COLO668 (cell line): ENCODE measurements around the gene MRPL53.
A peak's percentile ranks its signal among the peaks of the same experiment; 100 is the strongest.
"Not testable (repeated sequence)": the region's sequence is repeated elsewhere in the genome, so short reads cannot be mapped to it uniquely, and the experiment has no call there.

Source experiments
- DNase-seq: peaks from one replicate; lab custom pipeline; 2025; ENCODE audit not compliant: unreplicated experiment; lab: John Stamatoyannopoulos, UW

The MRPL53 gene

DNA sequence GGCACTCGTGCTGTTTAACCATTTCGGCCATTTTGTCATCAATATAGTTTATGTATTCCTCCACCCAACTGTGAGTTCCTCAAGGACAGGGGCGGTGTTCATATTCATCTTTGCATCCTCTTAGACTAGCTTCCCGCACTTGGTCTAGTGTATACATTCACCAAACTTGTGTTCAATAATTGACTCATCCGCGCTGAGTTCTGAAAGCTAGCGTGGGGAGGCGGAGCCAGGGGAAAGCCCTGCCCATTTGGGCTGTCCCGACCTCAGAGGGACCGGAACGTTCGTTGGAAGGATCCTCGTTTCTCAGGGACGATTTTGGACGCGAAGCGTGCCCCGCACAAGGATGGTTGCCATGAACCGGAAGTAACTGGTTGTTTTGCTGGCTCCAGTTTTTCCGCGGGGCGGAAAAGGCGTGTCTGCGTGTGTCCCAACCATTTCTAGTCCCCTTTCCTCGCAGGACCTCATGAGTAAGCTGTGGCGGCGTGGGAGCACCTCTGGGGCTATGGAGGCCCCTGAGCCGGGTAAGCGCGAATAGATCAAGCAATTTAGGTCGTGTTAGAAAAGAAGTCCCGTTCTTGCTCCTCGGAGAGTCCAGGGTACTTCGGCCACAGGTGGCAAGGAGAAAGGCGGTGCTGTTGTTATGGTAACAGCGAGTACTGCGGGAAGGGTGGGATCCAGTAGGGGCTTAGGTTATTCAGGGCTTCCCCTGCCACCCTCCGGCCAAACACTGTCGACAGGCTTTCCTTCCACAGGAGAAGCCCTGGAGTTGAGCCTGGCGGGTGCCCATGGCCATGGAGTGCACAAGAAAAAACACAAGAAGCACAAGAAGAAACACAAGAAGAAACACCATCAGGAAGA is 17.6 kb downstream of the MRPL53 start, which contains the start of gene INO80B:
INO80B (plus strand) TSS at position 434 of the 858 bp plus-strand sequence; CDS start at position 464, 30 bp downstream.
- DNase-seq = peak; percentile 95

DNA sequence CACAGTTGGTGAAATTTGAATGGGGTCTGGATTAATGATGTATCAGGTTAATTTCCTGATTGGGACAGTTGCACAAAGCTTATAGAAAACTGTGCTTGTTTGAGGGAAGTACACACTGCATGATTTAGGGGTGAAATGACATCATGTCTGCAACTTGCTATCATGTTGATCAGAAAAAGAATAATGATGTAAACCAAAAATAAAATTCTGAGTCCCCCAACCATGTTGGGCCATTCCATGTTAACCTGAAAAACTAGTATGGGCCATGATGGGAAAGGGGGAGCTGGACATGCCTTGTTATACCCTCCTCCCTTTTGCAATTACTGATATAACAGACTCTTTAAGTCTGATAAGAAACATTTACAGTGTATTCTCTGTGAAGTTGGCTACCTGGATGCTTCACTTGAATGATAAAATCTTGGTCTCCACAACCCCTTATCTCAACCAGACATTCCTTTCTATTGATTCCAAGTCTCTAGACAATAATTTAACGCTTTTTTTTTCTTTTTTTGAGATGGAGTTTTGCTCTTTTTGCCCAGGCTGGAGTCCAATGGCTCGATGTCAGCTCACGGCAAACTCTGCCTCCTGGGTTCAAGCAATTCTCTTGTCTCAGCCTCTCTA is 21.8 kb downstream of the MRPL53 start:
- DNase-seq = no peak

DNA sequence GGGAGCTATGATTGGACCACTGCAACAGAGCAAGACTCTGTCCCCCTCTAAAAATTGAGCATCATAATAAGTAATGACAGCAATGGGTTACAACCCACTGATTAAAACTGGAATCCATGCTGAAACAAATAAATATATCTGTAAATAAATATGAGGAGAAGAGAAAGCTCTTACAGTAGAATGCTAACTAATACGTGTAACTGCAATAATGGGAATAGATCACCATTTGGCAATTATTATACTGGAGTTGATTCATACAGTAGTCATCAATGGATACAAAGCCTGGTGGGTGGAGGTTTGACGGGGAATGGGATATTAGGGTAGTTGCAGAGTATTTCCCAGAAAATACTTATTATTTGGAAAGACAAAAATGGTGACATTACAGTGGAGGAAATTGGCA is 23.7 kb downstream of the MRPL53 start:
- DNase-seq = no peak

GRCh38 chr2:74447230-74447999 is 25.1 kb downstream of the MRPL53 start:
- DNase-seq = no peak

- no peak for DNase-seq
Observed at GRCh38 chr2:74444498-74445318, 27.8 kb downstream of the MRPL53 start.

GRCh38 chr2:74442483-74443297 is 29.8 kb downstream of the MRPL53 start:
- DNase-seq = not testable (repeated sequence)

- peak; percentile 88 for DNase-seq
Observed at GRCh38 chr2:74441690-74442482, 30.6 kb downstream of the MRPL53 start, which contains the start of gene RTKN. Gene RTKN (minus strand): TSS chr2:74441937. CDS start chr2:74441816, 121 bp downstream.

DNA sequence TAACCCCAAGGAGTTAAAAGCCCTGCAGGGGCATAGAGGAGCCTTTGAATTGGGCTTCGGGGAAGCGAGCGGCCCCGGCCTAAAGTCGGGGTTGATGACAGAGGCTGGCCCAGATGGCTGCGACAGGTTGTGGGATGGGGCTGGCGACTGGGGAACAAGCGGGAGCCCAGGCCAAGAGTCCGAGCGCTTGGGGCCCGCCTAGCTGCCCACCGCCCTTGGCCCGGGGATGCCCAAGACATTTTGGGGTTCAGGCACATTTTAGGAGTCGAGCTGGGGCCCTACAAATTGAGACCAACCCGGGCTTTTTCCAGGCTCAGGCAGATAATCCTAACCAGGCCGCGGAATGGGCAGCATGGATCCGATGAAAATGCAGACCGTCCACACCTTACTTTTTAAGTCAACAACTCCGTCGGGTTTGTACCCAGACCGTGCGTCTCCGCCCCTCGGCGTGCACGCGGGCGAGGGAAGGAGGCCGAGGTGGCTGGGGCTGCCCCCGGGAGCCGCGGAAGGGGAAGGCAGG is 31.2 kb downstream of the MRPL53 start:
- DNase-seq = no peak

- peak; percentile 91 for DNase-seq
Observed at GRCh38 chr2:74440378-74441169, 31.9 kb downstream of the MRPL53 start.

DNA sequence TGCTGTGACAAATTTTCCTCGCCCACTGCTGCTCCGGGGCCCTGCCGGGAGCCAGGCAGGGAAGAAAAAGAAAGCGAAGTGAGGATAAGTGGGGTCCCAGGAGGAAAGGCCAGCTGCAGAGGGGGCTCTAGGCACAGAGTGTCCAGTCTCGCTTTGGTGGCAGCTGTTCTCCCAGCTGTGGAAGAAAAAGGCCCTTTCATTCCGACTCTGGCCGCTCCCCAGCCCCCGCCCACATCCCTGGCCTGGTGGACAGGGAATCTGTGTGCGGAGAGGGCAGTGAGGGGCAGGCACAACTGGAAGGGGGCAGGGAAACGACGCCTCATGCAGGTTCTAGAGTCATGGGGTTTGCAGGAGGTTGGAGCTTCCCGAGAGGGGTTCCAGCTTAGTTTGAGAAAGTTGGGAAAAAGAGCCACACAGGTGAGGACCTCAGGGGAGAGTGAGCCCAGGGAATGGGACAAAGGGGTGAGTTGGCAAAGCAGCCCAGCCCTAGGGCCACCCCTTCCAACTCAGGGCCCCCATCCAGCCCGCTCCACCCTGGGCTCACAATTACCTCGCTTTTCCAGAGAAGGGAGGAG is 32.6 kb downstream of the MRPL53 start:
- no peak for DNase-seq

DNA sequence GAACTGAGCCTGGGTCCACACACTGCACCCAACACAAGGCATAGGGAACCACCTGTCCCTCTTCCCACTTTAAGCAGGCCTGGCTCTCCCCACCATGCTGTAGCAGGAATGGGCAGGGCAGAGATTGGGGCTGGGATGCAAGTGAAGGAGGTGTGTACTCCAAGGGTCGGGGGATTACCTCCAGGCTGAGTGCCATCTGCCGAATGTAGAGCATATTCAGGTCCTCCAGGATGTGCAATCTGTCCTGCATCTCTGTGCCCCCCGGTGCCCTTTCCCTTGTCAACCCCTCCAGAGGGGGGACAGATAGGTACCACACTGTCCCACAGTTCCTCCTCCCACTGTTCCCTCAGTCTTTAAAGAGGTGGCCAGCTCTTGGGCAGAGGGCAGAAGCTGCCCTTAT is 33.1 kb downstream of the MRPL53 start:
- no peak for DNase-seq

GRCh38 chr2:74438248-74438647 is 34.2 kb downstream of the MRPL53 start:
- no peak for DNase-seq

GRCh38 chr2:74436848-74437695 is 35.4 kb downstream of the MRPL53 start:
- no peak for DNase-seq

DNA sequence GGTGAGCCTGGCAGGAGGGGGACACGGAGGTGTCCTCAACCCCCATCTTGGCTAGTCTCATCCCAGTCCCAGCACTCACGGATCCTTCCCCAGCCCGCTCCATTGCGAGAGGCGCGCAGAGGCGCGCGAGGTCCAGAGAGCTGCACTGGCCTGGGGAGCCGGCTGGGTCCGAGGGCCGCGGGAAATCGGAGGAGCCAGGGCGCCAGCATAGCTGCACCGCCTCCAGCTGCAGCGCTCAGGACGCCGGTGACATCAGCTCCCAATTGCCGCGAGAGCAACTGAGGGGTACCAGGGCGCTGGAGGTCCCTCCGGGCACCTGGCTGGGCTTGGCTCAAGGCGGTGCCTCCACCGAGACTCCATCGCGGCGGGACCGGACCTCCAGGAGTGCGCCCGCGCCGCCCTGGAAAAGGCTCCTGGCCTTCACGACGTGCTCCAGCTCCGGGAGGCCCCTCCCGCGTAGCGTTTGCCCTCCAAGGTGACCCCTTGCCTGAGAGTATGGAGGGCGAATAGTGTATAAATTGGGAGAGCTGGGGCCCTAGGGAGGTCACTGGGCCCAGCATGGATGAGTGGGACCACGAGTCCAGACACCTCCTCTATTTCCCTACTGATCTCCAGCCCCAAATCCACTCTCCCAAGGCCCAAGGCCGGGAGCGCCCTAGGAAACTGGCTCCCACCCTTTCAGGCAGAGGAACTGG is 36.2 kb downstream of the MRPL53 start:
- no peak for DNase-seq

- no peak for DNase-seq
Observed at GRCh38 chr2:74430502-74430901, 42.0 kb downstream of the MRPL53 start.
